ENCODE data around the gene C10orf90.

DNA sequence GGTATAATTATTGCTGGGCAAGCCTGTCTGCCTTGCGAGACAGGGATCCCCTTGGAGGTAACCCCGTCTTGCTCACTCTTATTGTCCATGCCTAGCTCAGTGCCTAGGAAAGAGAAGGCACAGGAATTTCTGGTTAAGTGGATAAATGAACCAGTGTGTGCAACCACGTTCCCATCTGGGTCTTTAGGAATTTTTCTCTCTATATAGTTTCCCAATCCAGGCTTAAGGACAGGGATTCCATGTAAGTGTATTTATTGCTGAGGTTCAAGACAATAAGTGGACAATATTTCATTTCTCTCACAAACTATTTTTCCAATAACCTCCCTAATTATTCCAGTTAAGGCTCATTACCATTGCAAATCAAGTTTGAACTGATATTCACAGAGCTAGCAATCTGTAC lies 273.3 kb downstream of the C10orf90 start:
- TF ChIP-seq, protein P1, sequence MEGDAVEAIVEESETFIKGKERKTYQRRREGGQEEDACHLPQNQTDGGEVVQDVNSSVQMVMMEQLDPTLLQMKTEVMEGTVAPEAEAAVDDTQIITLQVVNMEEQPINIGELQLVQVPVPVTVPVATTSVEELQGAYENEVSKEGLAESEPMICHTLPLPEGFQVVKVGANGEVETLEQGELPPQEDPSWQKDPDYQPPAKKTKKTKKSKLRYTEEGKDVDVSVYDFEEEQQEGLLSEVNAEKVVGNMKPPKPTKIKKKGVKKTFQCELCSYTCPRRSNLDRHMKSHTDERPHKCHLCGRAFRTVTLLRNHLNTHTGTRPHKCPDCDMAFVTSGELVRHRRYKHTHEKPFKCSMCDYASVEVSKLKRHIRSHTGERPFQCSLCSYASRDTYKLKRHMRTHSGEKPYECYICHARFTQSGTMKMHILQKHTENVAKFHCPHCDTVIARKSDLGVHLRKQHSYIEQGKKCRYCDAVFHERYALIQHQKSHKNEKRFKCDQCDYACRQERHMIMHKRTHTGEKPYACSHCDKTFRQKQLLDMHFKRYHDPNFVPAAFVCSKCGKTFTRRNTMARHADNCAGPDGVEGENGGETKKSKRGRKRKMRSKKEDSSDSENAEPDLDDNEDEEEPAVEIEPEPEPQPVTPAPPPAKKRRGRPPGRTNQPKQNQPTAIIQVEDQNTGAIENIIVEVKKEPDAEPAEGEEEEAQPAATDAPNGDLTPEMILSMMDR (conservative IDR thresholded peaks at IDR 0.05; ENCODE audit: low read depth, low read length), result no peak
- no peak for TF ChIP-seq EZH2 (IDR thresholded peaks at IDR 0.05; ENCODE audit: low read length, unreplicated experiment)
